Smooth muscle cell (in vitro differentiated cells): ENCODE results near the gene DHX40. TPM values are rescaled to one million over a fixed set of nuclear protein-coding genes. Genes with fewer than 3 reads are reported as not detected.

ENCODE experiments used
- DNase-seq: peaks from one replicate; lab custom pipeline; 2025; ENCODE audit not compliant: unreplicated experiment; lab: John Stamatoyannopoulos, UW
- H2AFZ ChIP-seq: fragments of 200-600 bp; sonication (generic); 2 replicates; pipeline ENCODE4 v1.6.0; 2016; ENCODE audit warnings: antibody characterized with exemption, low read depth, mild to moderate bottlenecking
- H3F3A ChIP-seq: fragments of 200-600 bp; sonication (generic); 2 replicates; pipeline ENCODE4 v1.6.0; 2017; ENCODE audit warnings: antibody characterized with exemption, low read depth
- H3K27ac ChIP-seq: fragments of 200-600 bp; sonication (generic); 2 replicates; pipeline ENCODE4 v1.5.1; 2016; ENCODE audit warnings: low read depth, mild to moderate bottlenecking
- H3K27me3 ChIP-seq: fragments of 200-600 bp; sonication (generic); 2 replicates; pipeline ENCODE4 v1.6.1; 2016; ENCODE audit warnings: low read depth, mild to moderate bottlenecking
- H3K36me3 ChIP-seq: fragments of 200-600 bp; sonication (generic); 2 replicates; pipeline ENCODE4 v1.5.1; 2016; ENCODE audit warnings: low read depth
- H3K4me1 ChIP-seq: fragments of 200-600 bp; sonication (generic); 2 replicates; pipeline ENCODE4 v1.5.1; 2016; ENCODE audit warnings: low read depth
- H3K4me2 ChIP-seq: fragments of 200-600 bp; sonication (generic); 2 replicates; pipeline ENCODE4 v1.6.0; 2016; ENCODE audit warnings: mild to moderate bottlenecking
- H3K4me3 ChIP-seq: fragments of 200-600 bp; sonication (generic); 2 replicates; pipeline ENCODE4 v1.5.1; 2016; ENCODE audit warnings: mild to moderate bottlenecking
- H3K79me2 ChIP-seq: fragments of 200-600 bp; sonication (generic); 2 replicates; pipeline ENCODE4 v1.6.0; 2016; ENCODE audit warnings: low read depth, mild to moderate bottlenecking
- H3K9ac ChIP-seq: fragments of 200-600 bp; sonication (generic); 2 replicates; pipeline ENCODE4 v1.6.0; 2016; ENCODE audit warnings: low read depth
- H3K9me3 ChIP-seq: fragments of 200-600 bp; sonication (generic); replicated peaks from 2 replicates; pipeline ENCODE4 v1.5.1; 2016; ENCODE audit warnings: low read depth
- H4K20me1 ChIP-seq: fragments of 200-600 bp; sonication (generic); 2 replicates; pipeline ENCODE4 v1.6.0; 2016; ENCODE audit warnings: low read depth
- WGBS: methylation state at CpG from one replicate; pipeline ENCODE4 v1.1.7; 2016; ENCODE audit warnings: low lambda C conversion rate; 5-methylcytosine and 5-hydroxymethylcytosine counted together
- polyA plus RNA-seq: library from polyadenylated mRNA; unstranded; fragments of >200 nt; fragmentation: Nextera tagmentation; extraction: Ambion mirVana; gene quantifications from 2 replicates; pipeline ENCODE4 v1.2.1, GENCODE V29; 2016
- total RNA-seq: library from RNA; depleted of rRNA; stranded (reverse); fragments of >200 nt; gene quantifications from 2 replicates; pipeline ENCODE4 v1.2.3, GENCODE V29; 2014
- TF ChIP-seq, protein P1 (sequence below): fragments of 200-600 bp; sonication (generic); IDR thresholded peaks from 2 replicates; pipeline ENCODE4 v1.5.1; 2017; ENCODE audit warnings: borderline replicate concordance, mild to moderate bottlenecking, antibody characterized with exemption; ENCODE audit not compliant: insufficient read depth, poor library complexity, severe bottlenecking

The DHX40 gene
- total and polyA plus RNA-seq, 2 experiments from 2014 or later: 16.5 to 44.7 TPM

DNA sequence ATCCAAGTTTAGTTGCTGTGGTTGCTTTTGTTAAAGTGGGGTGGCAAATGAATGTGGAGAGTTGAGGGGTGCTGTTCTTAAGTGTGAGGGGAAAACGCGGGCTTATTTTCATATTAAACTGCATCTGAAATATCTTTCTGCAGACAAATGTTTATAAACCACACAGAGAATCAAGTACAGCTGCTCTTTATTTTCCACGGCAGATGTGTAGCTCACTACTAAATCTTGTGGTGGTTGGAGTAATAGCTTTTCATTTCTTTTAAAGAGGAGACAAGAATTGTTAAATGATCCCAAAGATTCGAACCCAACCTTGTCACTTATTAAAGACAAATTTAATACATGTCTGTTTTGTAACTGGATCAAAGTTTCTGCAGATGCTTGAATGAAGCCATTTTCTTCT lies 56.4 kb downstream of the DHX40 start:
- no peaks in the 10 kb centered on the region for H3K36me3 ChIP-seq

DNA sequence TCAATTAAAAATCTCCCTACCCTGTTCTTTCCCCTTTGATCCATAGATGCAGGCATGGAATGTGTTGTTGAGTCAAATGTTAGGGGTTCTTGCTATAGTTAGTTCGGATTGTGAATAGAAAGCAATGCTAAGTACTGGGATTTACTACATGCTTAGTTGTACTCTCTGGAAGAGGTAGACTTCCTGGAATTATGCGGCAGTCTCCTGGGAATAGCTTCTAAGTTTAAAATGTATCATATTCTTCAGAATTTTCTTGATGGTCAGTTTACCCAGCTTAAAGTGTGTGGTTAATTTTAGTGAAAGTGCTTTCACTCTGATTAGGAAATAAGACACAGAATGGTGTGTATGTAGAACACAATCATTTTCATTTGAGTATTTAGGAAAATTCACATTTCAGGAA lies 57.7 kb downstream of the DHX40 start:
- TF ChIP-seq, protein P1, sequence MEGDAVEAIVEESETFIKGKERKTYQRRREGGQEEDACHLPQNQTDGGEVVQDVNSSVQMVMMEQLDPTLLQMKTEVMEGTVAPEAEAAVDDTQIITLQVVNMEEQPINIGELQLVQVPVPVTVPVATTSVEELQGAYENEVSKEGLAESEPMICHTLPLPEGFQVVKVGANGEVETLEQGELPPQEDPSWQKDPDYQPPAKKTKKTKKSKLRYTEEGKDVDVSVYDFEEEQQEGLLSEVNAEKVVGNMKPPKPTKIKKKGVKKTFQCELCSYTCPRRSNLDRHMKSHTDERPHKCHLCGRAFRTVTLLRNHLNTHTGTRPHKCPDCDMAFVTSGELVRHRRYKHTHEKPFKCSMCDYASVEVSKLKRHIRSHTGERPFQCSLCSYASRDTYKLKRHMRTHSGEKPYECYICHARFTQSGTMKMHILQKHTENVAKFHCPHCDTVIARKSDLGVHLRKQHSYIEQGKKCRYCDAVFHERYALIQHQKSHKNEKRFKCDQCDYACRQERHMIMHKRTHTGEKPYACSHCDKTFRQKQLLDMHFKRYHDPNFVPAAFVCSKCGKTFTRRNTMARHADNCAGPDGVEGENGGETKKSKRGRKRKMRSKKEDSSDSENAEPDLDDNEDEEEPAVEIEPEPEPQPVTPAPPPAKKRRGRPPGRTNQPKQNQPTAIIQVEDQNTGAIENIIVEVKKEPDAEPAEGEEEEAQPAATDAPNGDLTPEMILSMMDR: no peak
- Histone ChIP-seq H3K27me3 (no peaks in the 10 kb centered on the region), H3K27ac (peak overlapping the region; percentile 99), H3K9ac (peak overlapping the region; percentile 16), H3K9me3 (no peaks in the 10 kb centered on the region), H4K20me1 (peaks cover 76% of the 10 kb centered on the region), H2AFZ (no peak overlapping the region), H3F3A (peaks cover 22% of the 10 kb centered on the region), H3K4me1 (peaks cover 46% of the 10 kb centered on the region), H3K36me3 (no peaks in the 10 kb centered on the region), H3K79me2 (peaks cover 84% of the 10 kb centered on the region), H3K4me3 (peak overlapping the region; percentile 99), H3K4me2 (peak overlapping the region; percentile 99)
- 56% methylated on average over 2 of the region's 2 CpGs for WGBS
- no peak for DNase-seq

More for the DNA sequence above, 56.4 kb downstream of the DHX40 start:
- 62% methylated on average over 4 of the region's 4 CpGs for WGBS
- H3K4me2 ChIP-seq: peak overlapping the region; percentile 99
- TF ChIP-seq, protein P1: no peak
- H3K4me1 ChIP-seq: peaks cover 57% of the 10 kb centered on the region
- peak overlapping the region; percentile 97 for H3K9ac ChIP-seq
- H3K4me3 ChIP-seq: peak overlapping the region; percentile 99
- no peaks in the 10 kb centered on the region for H3K27me3 ChIP-seq
- H3F3A ChIP-seq: peaks cover 23% of the 10 kb centered on the region
- peaks cover 62% of the 10 kb centered on the region for H4K20me1 ChIP-seq
- no peak for DNase-seq
- H2AFZ ChIP-seq: no peak overlapping the region
- peak overlapping the region; percentile 99 for H3K27ac ChIP-seq
- H3K9me3 ChIP-seq: no peaks in the 10 kb centered on the region
- peaks cover 70% of the 10 kb centered on the region for H3K79me2 ChIP-seq

DNA sequence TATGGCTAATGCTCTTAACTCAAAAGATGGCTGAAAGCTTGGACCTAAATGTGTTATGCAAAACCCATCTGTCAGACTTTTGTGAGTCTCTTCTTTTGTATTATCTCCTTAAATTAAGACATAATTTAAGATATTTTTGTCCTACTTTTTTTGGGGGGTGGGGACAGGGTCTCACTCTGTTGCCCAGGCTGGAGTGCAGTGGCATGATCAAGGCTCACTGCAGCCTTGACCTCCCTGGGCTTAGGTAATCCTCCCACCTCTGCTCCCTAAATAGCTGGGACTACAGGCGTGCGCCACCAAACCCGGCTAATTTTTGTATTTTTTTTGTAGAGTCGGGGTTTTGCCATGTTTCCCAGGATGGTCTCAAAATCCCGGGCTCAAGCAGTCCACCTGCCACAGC lies 61.3 kb downstream of the DHX40 start:
- TF ChIP-seq, protein P1: no peak
- Histone ChIP-seq H3K27ac (peak overlapping the region; percentile 48), H4K20me1 (peaks cover 100% of the 10 kb centered on the region), H3K9ac (no peak overlapping the region), H3K4me1 (peaks cover 30% of the 10 kb centered on the region), H3K4me2 (peak overlapping the region; percentile 43), H2AFZ (no peak overlapping the region), H3K79me2 (peaks cover 100% of the 10 kb centered on the region), H3K4me3 (no peak overlapping the region), H3K9me3 (no peaks in the 10 kb centered on the region), H3K27me3 (no peaks in the 10 kb centered on the region), H3K36me3 (no peaks in the 10 kb centered on the region), H3F3A (peaks cover 27% of the 10 kb centered on the region)
- no peak for DNase-seq
- WGBS: 94% methylated on average over 5 of the region's 5 CpGs

DNA sequence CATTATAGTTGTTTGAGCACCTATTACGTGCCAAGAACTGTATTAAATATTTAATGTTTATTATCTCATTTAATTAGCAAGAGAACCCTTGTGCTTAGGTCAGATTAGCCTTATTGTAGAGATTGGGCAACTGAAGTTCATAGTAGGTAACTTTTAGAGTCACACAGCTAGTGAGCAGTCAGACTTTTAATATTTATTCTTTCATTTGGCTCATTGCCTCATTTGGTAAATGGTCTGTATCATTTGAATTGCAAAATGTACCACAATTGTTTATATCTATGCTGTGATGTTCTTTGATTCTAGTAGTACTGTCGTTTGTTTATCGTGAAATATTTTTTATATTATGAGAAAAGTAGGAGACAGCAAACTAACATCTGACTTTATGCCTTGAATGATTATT lies 61.9 kb downstream of the DHX40 start:
- TF ChIP-seq, protein P1: no peak
- WGBS: 89% methylated on average over 3 of the region's 3 CpGs
- peaks cover 27% of the 10 kb centered on the region for H3F3A ChIP-seq
- no peak overlapping the region for H3K4me3 ChIP-seq
- no peaks in the 10 kb centered on the region for H3K9me3 ChIP-seq
- no peaks in the 10 kb centered on the region for H3K36me3 ChIP-seq
- H2AFZ ChIP-seq: no peak overlapping the region
- H3K27ac ChIP-seq: peak overlapping the region; percentile 48
- peaks cover 25% of the 10 kb centered on the region for H3K4me1 ChIP-seq
- no peaks in the 10 kb centered on the region for H3K27me3 ChIP-seq
- peaks cover 100% of the 10 kb centered on the region for H4K20me1 ChIP-seq
- H3K79me2 ChIP-seq: peaks cover 100% of the 10 kb centered on the region
- H3K9ac ChIP-seq: no peak overlapping the region
- peak overlapping the region; percentile 43 for H3K4me2 ChIP-seq
- DNase-seq: no peak
